ENCODE measurements around the gene NF2.

- TF ChIP-seq CTCF (IDR thresholded peaks at IDR 0.05; ENCODE audit: low read depth, low read length) (peak; percentile 70), EZH2phosphoT487 (IDR thresholded peaks at IDR 0.05; ENCODE audit: low read depth) (no peak)
These were observed 86.4 kb downstream of the NF2 start for GRCh38 chr22:29689880-29690213.

All from OCI-LY3 (cell line).